ENCODE results near the gene CD160.
"Not testable (repeated sequence)": the region's sequence is repeated elsewhere in the genome, so short reads cannot be mapped to it uniquely, and the experiment has no call there.

GRCh38 chr1:145670995-145671745, 48.1 kb upstream of the CD160 start:
- TF ChIP-seq CTCF, POLR2A (IDR thresholded peaks at IDR 0.05): not testable (repeated sequence)

Data from ovary (tissue), 3 donors.